ENCODE results near the gene ASTE1.

GRCh38 chr3:131036200-131036816 lies 9.7 kb upstream of the ASTE1 start:
- TF ChIP-seq, protein P1, sequence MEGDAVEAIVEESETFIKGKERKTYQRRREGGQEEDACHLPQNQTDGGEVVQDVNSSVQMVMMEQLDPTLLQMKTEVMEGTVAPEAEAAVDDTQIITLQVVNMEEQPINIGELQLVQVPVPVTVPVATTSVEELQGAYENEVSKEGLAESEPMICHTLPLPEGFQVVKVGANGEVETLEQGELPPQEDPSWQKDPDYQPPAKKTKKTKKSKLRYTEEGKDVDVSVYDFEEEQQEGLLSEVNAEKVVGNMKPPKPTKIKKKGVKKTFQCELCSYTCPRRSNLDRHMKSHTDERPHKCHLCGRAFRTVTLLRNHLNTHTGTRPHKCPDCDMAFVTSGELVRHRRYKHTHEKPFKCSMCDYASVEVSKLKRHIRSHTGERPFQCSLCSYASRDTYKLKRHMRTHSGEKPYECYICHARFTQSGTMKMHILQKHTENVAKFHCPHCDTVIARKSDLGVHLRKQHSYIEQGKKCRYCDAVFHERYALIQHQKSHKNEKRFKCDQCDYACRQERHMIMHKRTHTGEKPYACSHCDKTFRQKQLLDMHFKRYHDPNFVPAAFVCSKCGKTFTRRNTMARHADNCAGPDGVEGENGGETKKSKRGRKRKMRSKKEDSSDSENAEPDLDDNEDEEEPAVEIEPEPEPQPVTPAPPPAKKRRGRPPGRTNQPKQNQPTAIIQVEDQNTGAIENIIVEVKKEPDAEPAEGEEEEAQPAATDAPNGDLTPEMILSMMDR (IDR thresholded peaks at IDR 0.05; ENCODE audit: insufficient read depth, low read depth, low read length), result no peak
- TF ChIP-seq EZH2 (IDR thresholded peaks at IDR 0.05; ENCODE audit: insufficient read depth, low read length), result no peak

Measured in astrocyte (in vitro differentiated cells and primary cell).